GM12878 (cell line): ENCODE measurements around the gene CREB3L4.

Source experiments
- BACH1 ChIP-seq: fragments of 450-650 bp; IDR thresholded peaks from 2 replicates; pipeline ENCODE4 v1.6.1; 2017; ENCODE audit warnings: mild to moderate bottlenecking, borderline replicate concordance
- CHD4 ChIP-seq: fragments of 200-600 bp; sonication (generic); IDR thresholded peaks from 2 replicates; pipeline ENCODE4 v1.6.1; 2016; ENCODE audit warnings: mild to moderate bottlenecking
- CTCF ChIP-seq, 3 experiments: IDR thresholded peaks in 2 of 3; conservative IDR thresholded peaks in 1 of 3; 2 replicates each; pipeline ENCODE4 v1.5.1; 2011; ENCODE audit warnings: low read depth in 3 of 3, low read length in 3 of 3, mild to moderate bottlenecking in 3 of 3, control low read depth in 2 of 3, moderate library complexity in 2 of 3, inconsistent platforms in 1 of 3, mixed read lengths in 1 of 3; ENCODE audit not compliant: control insufficient read depth in 2 of 3, insufficient read depth in 1 of 3; ENCODE audit errors: extremely low read depth in 1 of 3
- NR2C2 ChIP-seq: IDR thresholded peaks from 2 replicates; pipeline ENCODE4 v1.6.1; 2011; ENCODE audit warnings: borderline replicate concordance, low read depth; ENCODE audit not compliant: control insufficient read depth, insufficient read length
- RAD51 ChIP-seq: fragments of 450-650 bp; IDR thresholded peaks from 2 replicates; pipeline ENCODE4 v1.6.1; 2016; ENCODE audit warnings: moderate library complexity, mild to moderate bottlenecking, inconsistent platforms
- SIX5 ChIP-seq: IDR thresholded peaks from 2 replicates; pipeline ENCODE4 v1.6.1; 2011; ENCODE audit warnings: mild to moderate bottlenecking, low read depth, low read length, moderate library complexity; ENCODE audit not compliant: severe bottlenecking
- SMARCA5 ChIP-seq: fragments of 450-650 bp; IDR thresholded peaks from 2 replicates; pipeline ENCODE4 v1.6.1; 2017; ENCODE audit warnings: mild to moderate bottlenecking
- SPI1 ChIP-seq: IDR thresholded peaks from 2 replicates; pipeline ENCODE4 v1.6.1; 2011; ENCODE audit warnings: low read depth, mild to moderate bottlenecking, low read length, moderate library complexity, borderline replicate concordance; ENCODE audit not compliant: insufficient read depth
- TCF3 ChIP-seq: IDR thresholded peaks from 2 replicates; pipeline ENCODE4 v1.6.1; 2012; ENCODE audit warnings: low read depth, mild to moderate bottlenecking, low read length, borderline replicate concordance; ENCODE audit not compliant: insufficient read depth
- ZBTB11 ChIP-seq: fragments of 450-650 bp; formaldehyde crosslinking; IDR thresholded peaks from 2 replicates; pipeline ENCODE4 v1.5.0; 2022; ENCODE audit warnings: mild to moderate bottlenecking, missing genetic modification characterization

- no peak for TF ChIP-seq ZBTB11 (CRISPR knock-in tag)
- no peak for TF ChIP-seq TCF3
- no peak for TF ChIP-seq SPI1
- TF ChIP-seq CTCF (IDR thresholded peaks at IDR 0.05 in 2 of 3, conservative IDR thresholded peaks at IDR 0.05 in 1 of 3; ENCODE audit: control insufficient read depth in 2 of 3, extremely low read depth in 1 of 3, insufficient read depth in 1 of 3, low read depth in 3 of 3, low read length in 3 of 3): no peak
- TF ChIP-seq RAD51: no peak
- TF ChIP-seq SMARCA5: no peak
- TF ChIP-seq NR2C2: no peak
- no peak for TF ChIP-seq SIX5
- TF ChIP-seq BACH1: no peak
- no peak for TF ChIP-seq CHD4
These were observed 24.1 kb downstream of the CREB3L4 start for GRCh38 chr1:153991806-153992205.
